HepG2 (cell line): ENCODE results near the gene AGBL3.

ENCODE experiments used
- EZH2 ChIP-seq: conservative IDR thresholded peaks from 2 replicates; pipeline ENCODE4 v1.6.1; 2012; ENCODE audit warnings: mild to moderate bottlenecking, low read depth, low read length, moderate library complexity
- HNF4A ChIP-seq: sonication (generic); formaldehyde crosslinking; IDR thresholded peaks from 2 replicates; pipeline ENCODE4 v1.4.0; 2020; ENCODE audit warnings: missing genetic modification reagents
- POLR2A ChIP-seq, 2 experiments: IDR thresholded peaks; 2 replicates each; pipeline ENCODE4 v1.6.1; 2011; ENCODE audit warnings: low read depth in 2 of 2, low read length in 2 of 2, mild to moderate bottlenecking in 1 of 2, moderate library complexity in 1 of 2; ENCODE audit not compliant: insufficient read depth in 1 of 2
- REST ChIP-seq, 2 experiments: IDR thresholded peaks; 2 replicates each; pipeline ENCODE4 v1.6.1; 2011 to 2012; ENCODE audit warnings: low read length in 2 of 2, borderline replicate concordance in 1 of 2, low read depth in 1 of 2, mild to moderate bottlenecking in 1 of 2, moderate library complexity in 1 of 2
- SMAD1 ChIP-seq: sonication (generic); formaldehyde crosslinking; IDR thresholded peaks from 2 replicates; pipeline ENCODE4 v1.4.0; 2020; ENCODE audit warnings: missing genetic modification reagents, low read depth, mild to moderate bottlenecking, borderline replicate concordance
- SRF ChIP-seq: IDR thresholded peaks from 2 replicates; pipeline ENCODE4 v1.6.1; 2011; ENCODE audit warnings: mild to moderate bottlenecking, low read depth, low read length, moderate library complexity
- ZBTB2 ChIP-seq: sonication (generic); formaldehyde crosslinking; IDR thresholded peaks from 2 replicates; pipeline ENCODE4 v1.8.0; 2022; ENCODE audit warnings: low read depth, missing genetic modification reagents
- ZNF747 ChIP-seq: sonication (generic); formaldehyde crosslinking; IDR thresholded peaks from 2 replicates; pipeline ENCODE4 v1.8.1; 2023; ENCODE audit warnings: missing genetic modification reagents, mild to moderate bottlenecking, borderline replicate concordance

- TF ChIP-seq POLR2A (IDR thresholded peaks at IDR 0.05; ENCODE audit: insufficient read depth in 1 of 2, low read depth in 2 of 2, low read length in 2 of 2) (no peak), HNF4A (no peak), ZNF747 (CRISPR knock-in tag) (no peak), SMAD1 (no peak), SRF (no peak), EZH2 (no peak), REST (IDR thresholded peaks at IDR 0.05; ENCODE audit: borderline replicate concordance in 1 of 2, low read depth in 1 of 2, low read length in 2 of 2) (no peak), ZBTB2 (CRISPR knock-in tag) (no peak)
Observed at GRCh38 chr7:135095450-135095849, 109.1 kb downstream of the AGBL3 start.
